Natural killer cell (primary cell): ENCODE data around the gene KLHL13. TPM values are rescaled to one million over a fixed set of nuclear protein-coding genes. Genes with fewer than 3 reads are reported as not detected.

Experiments
- ATAC-seq, 3 donors: fragments of 150-1000 bp in 2 of 3; fragments of 200-7000 bp in 1 of 3; cut with Tn5 transposase; 1 replicate in 1 of 3; 2 replicates in 2 of 3; pipeline ENCODE4 v1.10.0; 2021; ENCODE audit warnings: mild to moderate bottlenecking in 2 of 3, moderate library complexity in 2 of 3
- DNase-seq, 2 donors: peaks; one replicate each; pipeline versions ENCODE4 v3.0.0 to v3.0.0-alpha.2; 2013 to 2021; ENCODE audit warnings: mixed read lengths in 1 of 2
- H3K27ac ChIP-seq: one replicate; pipeline ENCODE4 v1.5.1; 2013; ENCODE audit warnings: mild to moderate bottlenecking, low read length
- H3K27me3 ChIP-seq: one replicate; pipeline ENCODE4 v1.6.1; 2013; ENCODE audit warnings: low read length; ENCODE audit not compliant: control insufficient read depth, insufficient read depth
- H3K36me3 ChIP-seq: one replicate; pipeline ENCODE4 v1.6.1; 2013; ENCODE audit warnings: low read length; ENCODE audit not compliant: control insufficient read depth, insufficient read depth
- H3K4me1 ChIP-seq: one replicate; pipeline ENCODE4 v1.6.1; 2013; ENCODE audit warnings: low read length; ENCODE audit not compliant: control insufficient read depth, insufficient read depth
- H3K4me3 ChIP-seq: one replicate; pipeline ENCODE4 v1.5.1; 2013; ENCODE audit warnings: low read length
- H3K9me3 ChIP-seq: one replicate; pipeline ENCODE4 v1.6.1; 2013; ENCODE audit warnings: low read length; ENCODE audit not compliant: control insufficient read depth, insufficient read depth
- H3K27ac Mint-ChIP-seq, 2 donors: one replicate each; pipeline ENCODE4 v1.8.0; 2022; ENCODE audit warnings: mild to moderate bottlenecking in 2 of 2, mixed read lengths in 2 of 2, moderate library complexity in 1 of 2
- H3K27me3 Mint-ChIP-seq, 2 donors: one replicate each; pipeline ENCODE4 v1.8.0; 2022; ENCODE audit warnings: low read depth in 2 of 2, mixed read lengths in 2 of 2
- H3K36me3 Mint-ChIP-seq: one replicate; pipeline ENCODE4 v1.8.0; 2022; ENCODE audit warnings: mixed read lengths
- H3K4me1 Mint-ChIP-seq, 2 donors: one replicate each; pipeline ENCODE4 v1.8.0; 2022; ENCODE audit warnings: mixed read lengths in 2 of 2
- H3K4me3 Mint-ChIP-seq: one replicate; pipeline ENCODE4 v1.8.0; 2022; ENCODE audit warnings: mild to moderate bottlenecking, moderate library complexity, mixed read lengths
- H3K9me3 Mint-ChIP-seq, 2 donors: one replicate each; pipeline ENCODE4 v1.8.0; 2022; ENCODE audit warnings: mixed read lengths in 2 of 2
- WGBS: methylation state at CpG from one replicate; pipeline ENCODE4 v1.1.7; 2013; ENCODE audit warnings: missing lambda C conversion rate; ENCODE audit not compliant: insufficient coverage; 5-methylcytosine and 5-hydroxymethylcytosine counted together
- intact Hi-C: fragments of 100-400 bp; cut with micrococcal nuclease; formaldehyde crosslinking; loops from one replicate; pipeline ENCODE4 v1.14.2; 2022
- total RNA-seq, 4 donors: library from RNA; stranded (reverse); fragments of 120-200 nt in 1 of 4; gene quantifications; one replicate each; pipeline versions ENCODE4 v1.2.3 to v1.2.4, GENCODE V29; 2013 to 2022
- TF ChIP-seq, protein P1 (sequence below): fragments of 200-600 bp; IDR thresholded peaks from one replicate; pipeline ENCODE4 v1.8.0; 2022; ENCODE audit warnings: antibody characterized with exemption

KLHL13 gene
- total RNA-seq, 3 donors from 2014 or later (not counting 1 experiment from before 2014, with no cell fraction given): 0.11 to 0.73 (median 0.16) TPM

DNA sequence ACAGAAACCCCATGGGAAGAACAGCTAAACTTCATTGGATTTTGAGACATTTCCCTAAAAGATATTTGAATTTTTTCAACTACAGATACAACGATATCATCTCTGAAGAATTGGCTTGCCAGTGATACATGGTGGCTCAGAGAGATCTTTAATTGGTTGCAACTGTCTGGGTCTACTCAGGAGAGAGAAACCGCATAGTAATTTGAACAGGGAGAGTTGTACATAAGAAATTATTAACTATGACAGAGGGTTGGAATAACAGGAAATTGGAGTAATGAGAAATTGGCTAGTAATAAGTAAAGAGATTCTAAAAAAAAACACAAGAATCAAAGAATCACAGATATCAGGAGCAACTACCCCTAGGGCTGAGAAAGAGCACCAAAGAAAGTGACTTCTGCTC is 118.4 kb downstream of the KLHL13 start:
- H3K4me1 Mint-ChIP-seq: no peaks in the 10 kb centered on the region
- H3K27me3 Mint-ChIP-seq: peaks cover 0 to 7% of the 10 kb centered on the region in 2 donors
- no peak overlapping the region for H3K27ac ChIP-seq
- ATAC-seq (no peak), DNase-seq (no peak)
- TF ChIP-seq, protein P1, sequence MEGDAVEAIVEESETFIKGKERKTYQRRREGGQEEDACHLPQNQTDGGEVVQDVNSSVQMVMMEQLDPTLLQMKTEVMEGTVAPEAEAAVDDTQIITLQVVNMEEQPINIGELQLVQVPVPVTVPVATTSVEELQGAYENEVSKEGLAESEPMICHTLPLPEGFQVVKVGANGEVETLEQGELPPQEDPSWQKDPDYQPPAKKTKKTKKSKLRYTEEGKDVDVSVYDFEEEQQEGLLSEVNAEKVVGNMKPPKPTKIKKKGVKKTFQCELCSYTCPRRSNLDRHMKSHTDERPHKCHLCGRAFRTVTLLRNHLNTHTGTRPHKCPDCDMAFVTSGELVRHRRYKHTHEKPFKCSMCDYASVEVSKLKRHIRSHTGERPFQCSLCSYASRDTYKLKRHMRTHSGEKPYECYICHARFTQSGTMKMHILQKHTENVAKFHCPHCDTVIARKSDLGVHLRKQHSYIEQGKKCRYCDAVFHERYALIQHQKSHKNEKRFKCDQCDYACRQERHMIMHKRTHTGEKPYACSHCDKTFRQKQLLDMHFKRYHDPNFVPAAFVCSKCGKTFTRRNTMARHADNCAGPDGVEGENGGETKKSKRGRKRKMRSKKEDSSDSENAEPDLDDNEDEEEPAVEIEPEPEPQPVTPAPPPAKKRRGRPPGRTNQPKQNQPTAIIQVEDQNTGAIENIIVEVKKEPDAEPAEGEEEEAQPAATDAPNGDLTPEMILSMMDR: no peak
- H3K4me1 ChIP-seq: no peaks in the 10 kb centered on the region
- H3K4me3 Mint-ChIP-seq: no peak overlapping the region
- H3K9me3 Mint-ChIP-seq: no peaks in the 10 kb centered on the region
- H3K9me3 ChIP-seq: no peaks in the 10 kb centered on the region
- no peaks in the 10 kb centered on the region for H3K36me3 ChIP-seq
- no peaks in the 10 kb centered on the region for H3K27me3 ChIP-seq
- H3K27ac Mint-ChIP-seq: no peak overlapping the region
- intact Hi-C loops: no loop called here
- no peak overlapping the region for H3K4me3 ChIP-seq
- no peaks in the 10 kb centered on the region for H3K36me3 Mint-ChIP-seq
- WGBS: 88% methylated on average over 1 of the region's 2 CpGs

DNA sequence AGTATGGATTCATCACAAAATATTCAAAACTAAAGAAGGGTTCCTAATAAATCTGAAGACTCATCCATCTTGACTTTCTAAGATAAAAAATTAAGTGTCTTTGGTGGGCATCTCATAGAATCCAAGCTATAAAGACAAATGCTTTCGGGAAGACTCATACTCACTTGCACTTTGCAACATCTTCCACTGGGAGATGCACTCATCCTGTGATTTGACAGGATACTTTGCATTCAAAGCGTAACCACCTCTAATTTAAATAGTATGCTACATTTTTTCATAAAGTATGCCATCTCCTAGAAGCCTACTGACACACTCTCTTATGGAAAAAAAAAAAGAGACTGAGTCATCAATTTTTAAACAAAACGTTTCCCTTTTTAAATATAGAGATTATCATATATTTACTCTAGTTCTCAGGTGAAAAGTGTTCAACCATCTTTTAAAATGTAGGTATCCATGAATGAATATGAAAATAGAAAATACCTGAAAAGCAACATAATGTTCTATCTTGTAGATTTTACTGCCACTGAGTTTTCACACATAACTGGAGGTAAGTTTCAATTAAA is 119.6 kb downstream of the KLHL13 start:
- Mint-ChIP-seq H3K27ac (no peak overlapping the region), H3K4me3 (no peak overlapping the region), H3K4me1 (no peaks in the 10 kb centered on the region), H3K9me3 (no peaks in the 10 kb centered on the region), H3K27me3 (peaks cover 0 to 7% of the 10 kb centered on the region in 2 donors), H3K36me3 (no peaks in the 10 kb centered on the region)
- intact Hi-C loops: no loop called here
- Histone ChIP-seq H3K4me3 (no peak overlapping the region), H3K4me1 (no peaks in the 10 kb centered on the region), H3K36me3 (no peaks in the 10 kb centered on the region), H3K9me3 (no peaks in the 10 kb centered on the region), H3K27me3 (no peaks in the 10 kb centered on the region), H3K27ac (no peak overlapping the region)
- WGBS: 74% methylated on average over 2 of the region's 3 CpGs
- TF ChIP-seq, protein P1: no peak
- no peak for ATAC-seq
- no peak for DNase-seq

DNA sequence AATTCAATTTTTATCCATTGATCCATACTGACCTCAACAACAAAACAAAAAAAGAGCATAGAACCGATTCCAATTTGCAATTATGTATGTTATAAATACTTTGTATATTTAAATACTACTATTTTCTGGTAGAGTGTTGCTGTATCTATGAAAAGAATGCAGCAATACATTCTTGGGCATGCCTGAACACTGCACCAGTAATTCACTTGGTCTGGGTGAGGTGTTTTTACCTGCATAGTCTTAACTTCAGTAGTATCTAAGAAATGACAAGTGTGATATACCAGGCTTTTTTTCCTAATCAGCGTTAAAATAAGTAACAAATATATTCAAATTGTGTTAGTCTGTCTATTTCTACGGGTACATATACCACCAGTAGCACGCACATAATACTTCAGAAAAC is 120.2 kb downstream of the KLHL13 start:
- Histone ChIP-seq H3K4me1 (no peaks in the 10 kb centered on the region), H3K27me3 (no peaks in the 10 kb centered on the region), H3K9me3 (no peaks in the 10 kb centered on the region), H3K4me3 (no peak overlapping the region), H3K27ac (no peak overlapping the region), H3K36me3 (no peaks in the 10 kb centered on the region)
- Mint-ChIP-seq H3K9me3 (no peaks in the 10 kb centered on the region), H3K36me3 (no peaks in the 10 kb centered on the region), H3K27ac (no peak overlapping the region), H3K4me3 (no peak overlapping the region), H3K4me1 (no peaks in the 10 kb centered on the region), H3K27me3 (peaks cover 0 to 7% of the 10 kb centered on the region in 2 donors)
- TF ChIP-seq, protein P1: no peak
- ATAC-seq: no peak
- DNase-seq: no peak
- 100% methylated on average over 2 of the region's 4 CpGs for WGBS
- intact Hi-C loops: no loop called here

DNA sequence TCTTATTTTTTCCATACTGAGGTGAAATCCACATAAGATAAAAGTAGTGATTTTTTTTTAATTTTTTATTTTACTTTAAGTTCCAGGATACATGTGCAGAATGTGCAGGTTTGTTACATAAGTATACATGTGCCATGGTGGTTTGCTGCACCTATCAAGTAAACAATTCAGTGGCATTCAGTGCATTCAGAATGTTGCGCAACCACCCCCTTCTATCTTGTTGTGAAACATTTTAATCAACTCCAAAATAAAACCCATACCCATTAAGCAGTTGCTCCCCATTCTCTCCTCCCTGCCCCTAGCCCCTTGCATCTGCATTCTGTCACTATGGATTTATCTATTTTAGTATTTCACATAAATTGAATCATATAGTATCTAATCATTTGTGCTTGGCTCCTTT is 121.2 kb downstream of the KLHL13 start:
- H3K36me3 Mint-ChIP-seq: no peaks in the 10 kb centered on the region
- no peaks in the 10 kb centered on the region for H3K36me3 ChIP-seq
- TF ChIP-seq, protein P1: no peak
- H3K27me3 Mint-ChIP-seq: peaks cover 0 to 7% of the 10 kb centered on the region in 2 donors
- no peak overlapping the region for H3K27ac ChIP-seq
- no peaks in the 10 kb centered on the region for H3K9me3 ChIP-seq
- no peaks in the 10 kb centered on the region for H3K4me1 Mint-ChIP-seq
- no peak overlapping the region for H3K4me3 ChIP-seq
- no peak for ATAC-seq
- no peaks in the 10 kb centered on the region for H3K9me3 Mint-ChIP-seq
- intact Hi-C loops: no loop called here
- no peak overlapping the region for H3K4me3 Mint-ChIP-seq
- 100% methylated on average over 1 of the region's 1 CpG for WGBS
- no peaks in the 10 kb centered on the region for H3K4me1 ChIP-seq
- no peak overlapping the region for H3K27ac Mint-ChIP-seq
- DNase-seq: no peak
- no peaks in the 10 kb centered on the region for H3K27me3 ChIP-seq
